K562 (cell line): ENCODE data around the gene SLC7A1. TPM values are rescaled to one million over a fixed set of nuclear protein-coding genes. Genes with fewer than 3 reads are reported as not detected.

ENCODE experiments used
- CCAR2 ChIP-seq: fragments of 200-400 bp; formaldehyde crosslinking; IDR thresholded peaks from 2 replicates; pipeline ENCODE4 v1.6.1; 2017; ENCODE audit warnings: mild to moderate bottlenecking, low read depth, low read length
- CREB3 ChIP-seq: fragments of 450-650 bp; conservative IDR thresholded peaks from 2 replicates; pipeline ENCODE4 v1.6.1; 2016; ENCODE audit warnings: missing genetic modification characterization, low read depth, mild to moderate bottlenecking, missing compliant biosample characterization, moderate library complexity
- EZH2 ChIP-seq: IDR thresholded peaks from 2 replicates; pipeline ENCODE4 v1.6.1; 2012; ENCODE audit warnings: low read depth, mild to moderate bottlenecking, inconsistent platforms, low read length, borderline replicate concordance
- FOS ChIP-seq: IDR thresholded peaks from 3 replicates; pipeline ENCODE4 v1.6.1; 2011; ENCODE audit not compliant: insufficient read length; ENCODE audit errors: extremely low read depth
- HNRNPH1 ChIP-seq: fragments of 200-400 bp; formaldehyde crosslinking; optimal IDR thresholded peaks from 2 replicates; pipeline ENCODE3; 2017; ENCODE audit warnings: low read depth, mild to moderate bottlenecking, low read length, moderate library complexity
- IRF2 ChIP-seq: sonication (generic); formaldehyde crosslinking; IDR thresholded peaks from 2 replicates; pipeline ENCODE4 v1.8.1; 2022; ENCODE audit warnings: mild to moderate bottlenecking, missing genetic modification reagents
- JUN ChIP-seq, 2 experiments: sonication (generic) in 1 of 2; formaldehyde crosslinking in 1 of 2; IDR thresholded peaks; 2 replicates each; pipeline versions ENCODE4 v1.6.1 to v1.8.0; 2012 to 2022; ENCODE audit warnings: borderline replicate concordance in 2 of 2, mild to moderate bottlenecking in 2 of 2, improper control_type of control experiment in 1 of 2, low read depth in 1 of 2, low read length in 1 of 2, missing genetic modification reagents in 1 of 2
- JUND ChIP-seq, 2 experiments: IDR thresholded peaks; 2 replicates in 1 of 2; 3 replicates in 1 of 2; pipeline ENCODE4 v1.6.1; 2011; ENCODE audit warnings: borderline replicate concordance in 2 of 2, low read depth in 2 of 2, low read length in 2 of 2, improper control_type of control experiment in 1 of 2, missing biosample characterization in 1 of 2, missing genetic modification characterization in 1 of 2, missing genetic modification reagents in 1 of 2
- KDM2B ChIP-seq: fragments of 250-450 bp; sonication (Bioruptor Pico); IDR thresholded peaks from 2 replicates; pipeline ENCODE4 v1.8.0; 2021; ENCODE audit warnings: mild to moderate bottlenecking, moderate library complexity
- NCOA4 ChIP-seq: fragments of 450-650 bp; IDR thresholded peaks from 2 replicates; pipeline ENCODE4 v1.6.1; 2018; ENCODE audit warnings: mild to moderate bottlenecking; ENCODE audit not compliant: partially characterized antibody
- THRAP3 ChIP-seq: fragments of 450-650 bp; IDR thresholded peaks from 2 replicates; pipeline ENCODE4 v1.6.1; 2016; ENCODE audit warnings: mild to moderate bottlenecking, inconsistent platforms, borderline replicate concordance
- ZNF398 ChIP-seq: fragments of 250-450 bp; sonication (Bioruptor Pico); IDR thresholded peaks from 2 replicates; pipeline ENCODE4 v1.8.0; 2021; ENCODE audit warnings: moderate library complexity, mild to moderate bottlenecking, inconsistent platforms
- polyA plus RNA-seq, 8 experiments: library from polyadenylated mRNA; depleted of rRNA in 4 of 8; stranded (reverse) in 5 of 8; unstranded in 3 of 8; fragments of >200 nt; fragmentation: Nextera tagmentation in 2 of 8; fragmentation: Illumina TruSeq in 1 of 8; extraction: Ambion mirVana in 2 of 8; extraction: Trizol in 1 of 8; gene quantifications; 2 replicates each; pipeline versions ENCODE4 v1.2.1 to v1.2.3, GENCODE V29; 2011 to 2014; ENCODE audit warnings: inconsistent platforms in 1 of 8, missing spikeins in 1 of 8
- total RNA-seq, 7 experiments: library from RNA; depleted of rRNA in 6 of 7; stranded (reverse); fragments of >200 nt in 6 of 7; fragmentation: Illumina TruSeq in 2 of 7; extraction: Trizol in 2 of 7; gene quantifications; 2 replicates each; pipeline versions ENCODE4 v1.2.1 to v1.2.3, GENCODE V29; 2011 to 2021; ENCODE audit warnings: low replicate concordance in 1 of 7

Gene SLC7A1
- total and polyA plus RNA-seq, 9 of the 15 experiments (the other 6 are each of a cell fraction or from before 2014, with no cell fraction given): 3.3 to 69.7 (median 10.8) TPM

- TF ChIP-seq EZH2 (no peak), KDM2B (CRISPR knock-in tag) (no peak), THRAP3 (no peak), HNRNPH1 (no peak), ZNF398 (CRISPR knock-in tag) (no peak), JUN (IDR thresholded peaks at IDR 0.05; ENCODE audit: borderline replicate concordance, low read depth, low read length) (no peak), JUN (CRISPR knock-in tag; IDR thresholded peaks at IDR 0.05; ENCODE audit: borderline replicate concordance) (no peak), IRF2 (CRISPR knock-in tag) (no peak), FOS (no peak), JUND (IDR thresholded peaks at IDR 0.05; ENCODE audit: borderline replicate concordance, low read depth, low read length) (no peak), JUND (tag; IDR thresholded peaks at IDR 0.05; ENCODE audit: borderline replicate concordance, low read depth, low read length) (no peak), CCAR2 (no peak), NCOA4 (no peak), CREB3 (tag) (no peak)
Measured at GRCh38 chr13:29511980-29512379, 83.5 kb downstream of the SLC7A1 start (continued).
